SK-N-SH (cell line): ENCODE measurements around the gene SNHG17.

ENCODE experiments used
- CTCF ChIP-seq: fragments of 200-600 bp; sonication (generic); IDR thresholded peaks from 2 replicates; pipeline ENCODE4 v1.6.1; 2017; ENCODE audit warnings: antibody characterized with exemption, mild to moderate bottlenecking, moderate library complexity
- EP300 ChIP-seq, 2 experiments: IDR thresholded peaks; 2 replicates each; pipeline versions ENCODE4 v1.4.0 to v1.6.1; 2012; ENCODE audit warnings: borderline replicate concordance in 1 of 2, low read depth in 1 of 2, low read length in 1 of 2
- NFIC ChIP-seq: IDR thresholded peaks from 2 replicates; pipeline ENCODE4 v1.4.0; 2012; ENCODE audit warnings: borderline replicate concordance
- ZBTB33 ChIP-seq: IDR thresholded peaks from 2 replicates; pipeline ENCODE4 v1.4.0; 2012; ENCODE audit warnings: low read depth, borderline replicate concordance

GRCh38 chr20:38421915-38422314, 13.2 kb downstream of the SNHG17 start:
- TF ChIP-seq NFIC, result no peak
- no peak for TF ChIP-seq ZBTB33
- no peak for TF ChIP-seq EP300 (IDR thresholded peaks at IDR 0.05; ENCODE audit: borderline replicate concordance in 1 of 2, low read depth in 1 of 2, low read length in 1 of 2)
- no peak for TF ChIP-seq CTCF
